Liver (tissue), 9 donors: Measurements from ENCODE around the gene EBPL. TPM values are rescaled to one million over a fixed set of nuclear protein-coding genes. Genes with fewer than 3 reads are reported as not detected.

Experiments
- DNase-seq: peaks from one replicate; pipeline ENCODE4 v3.0.0-alpha.2; 2017; ENCODE audit warnings: low spot score
- H3K27ac ChIP-seq, 2 donors: one replicate each; pipeline ENCODE4 v1.7.0; 2013; ENCODE audit warnings: inconsistent platforms in 2 of 2, low read length in 2 of 2, control low read depth in 1 of 2, low read depth in 1 of 2, mild to moderate bottlenecking in 1 of 2
- H3K27me3 ChIP-seq, 4 donors: one replicate each; pipeline versions ENCODE4 v1.6.1 to v1.7.0; 2013; ENCODE audit warnings: low read length in 3 of 4, inconsistent platforms in 1 of 4, mild to moderate bottlenecking in 1 of 4, moderate library complexity in 1 of 4; ENCODE audit not compliant: control insufficient read depth in 4 of 4, insufficient read depth in 4 of 4
- H3K36me3 ChIP-seq, 4 donors: one replicate each; pipeline versions ENCODE4 v1.6.1 to v1.7.0; 2013; ENCODE audit warnings: low read length in 3 of 4, mild to moderate bottlenecking in 3 of 4, low read depth in 1 of 4, moderate library complexity in 1 of 4; ENCODE audit not compliant: control insufficient read depth in 4 of 4, insufficient read depth in 3 of 4
- H3K4me1 ChIP-seq, 4 donors: one replicate each; pipeline versions ENCODE4 v1.6.1 to v1.7.0; 2013; ENCODE audit warnings: low read length in 3 of 4, mild to moderate bottlenecking in 3 of 4, moderate library complexity in 1 of 4; ENCODE audit not compliant: control insufficient read depth in 4 of 4, insufficient read depth in 4 of 4
- H3K4me3 ChIP-seq, 3 donors: one replicate each; pipeline versions ENCODE4 v1.6.1 to v1.7.0; 2013; ENCODE audit warnings: low read length in 3 of 3, control low read depth in 1 of 3, low read depth in 1 of 3, mild to moderate bottlenecking in 1 of 3
- H3K9ac ChIP-seq, 2 donors: one replicate each; pipeline ENCODE4 v1.7.0; 2013; ENCODE audit warnings: low read length in 2 of 2, mild to moderate bottlenecking in 2 of 2, moderate library complexity in 2 of 2, control low read depth in 1 of 2, low read depth in 1 of 2
- H3K9me3 ChIP-seq, 4 donors: one replicate each; pipeline versions ENCODE4 v1.6.1 to v1.7.0; 2013; ENCODE audit warnings: low read length in 3 of 4; ENCODE audit not compliant: control insufficient read depth in 4 of 4
- EGR1 ChIP-seq, 2 donors: IDR thresholded peaks; 2 replicates each; pipeline ENCODE4 v1.6.1; 2016 to 2018; ENCODE audit warnings: antibody characterized with exemption in 2 of 2, low read depth in 2 of 2
- FOXA1 ChIP-seq: IDR thresholded peaks from 2 replicates; pipeline ENCODE4 v1.6.1; 2016; ENCODE audit warnings: antibody characterized with exemption
- FOXA2 ChIP-seq: IDR thresholded peaks from 2 replicates; pipeline ENCODE4 v1.6.1; 2016; ENCODE audit warnings: antibody characterized with exemption
- GABPA ChIP-seq, 2 donors: IDR thresholded peaks in 1 of 2; conservative IDR thresholded peaks in 1 of 2; 2 replicates each; pipeline ENCODE4 v1.6.1; 2016; ENCODE audit warnings: antibody characterized with exemption in 2 of 2, mild to moderate bottlenecking in 1 of 2, moderate library complexity in 1 of 2
- HNF4A ChIP-seq, 2 donors: conservative IDR thresholded peaks; 2 replicates each; pipeline ENCODE4 v1.6.1; 2016; ENCODE audit warnings: antibody characterized with exemption in 2 of 2, mild to moderate bottlenecking in 2 of 2
- HNF4G ChIP-seq: IDR thresholded peaks from 2 replicates; pipeline ENCODE4 v1.6.1; 2016; ENCODE audit warnings: antibody characterized with exemption
- JUND ChIP-seq, 2 donors: IDR thresholded peaks; 2 replicates each; pipeline ENCODE4 v1.6.1; 2016; ENCODE audit warnings: antibody characterized with exemption in 2 of 2
- RAD21 ChIP-seq, 2 donors: IDR thresholded peaks; 2 replicates each; pipeline ENCODE4 v1.6.1; 2016; ENCODE audit warnings: antibody characterized with exemption in 2 of 2, mild to moderate bottlenecking in 2 of 2
- RXRA ChIP-seq, 2 donors: IDR thresholded peaks; 2 replicates each; pipeline ENCODE4 v1.6.1; 2017 to 2018; ENCODE audit warnings: antibody characterized with exemption in 2 of 2, mild to moderate bottlenecking in 1 of 2
- SP1 ChIP-seq: IDR thresholded peaks from 2 replicates; pipeline ENCODE4 v1.6.1; 2018; ENCODE audit warnings: antibody characterized with exemption, mild to moderate bottlenecking
- TAF1 ChIP-seq: conservative IDR thresholded peaks from 2 replicates; pipeline ENCODE4 v1.6.1; 2016; ENCODE audit warnings: antibody characterized with exemption, mild to moderate bottlenecking
- YY1 ChIP-seq: IDR thresholded peaks from 2 replicates; pipeline ENCODE4 v1.6.1; 2016; ENCODE audit warnings: antibody characterized with exemption, mild to moderate bottlenecking
- WGBS: extraction: QIAGEN DNeasy Blood & Tissue Kit; methylation state at CpG from one replicate; pipeline ENCODE4 v1.1.7; 2013; 5-methylcytosine and 5-hydroxymethylcytosine counted together
- polyA plus RNA-seq, 2 donors: library from polyadenylated mRNA; stranded (reverse) in 1 of 2; unstranded in 1 of 2; fragments of 200-250 nt in 1 of 2; fragments of >200 nt in 1 of 2; fragmentation: Nextera tagmentation in 1 of 2; extraction: Ambion mirVana in 1 of 2; gene quantifications; one replicate each; pipeline versions ENCODE4 v1.2.1 to v1.2.3, GENCODE V29; 2013 to 2015
- total RNA-seq, 2 donors: library from RNA; depleted of rRNA; stranded (reverse); fragments of >200 nt; gene quantifications; one replicate each; pipeline ENCODE4 v1.2.3, GENCODE V29; 2014
- TF ChIP-seq, protein P1 (sequence below): IDR thresholded peaks from 2 replicates; pipeline ENCODE4 v1.6.1; 2016; ENCODE audit warnings: antibody characterized with exemption
- TF ChIP-seq, protein P2 (sequence below): IDR thresholded peaks from 2 replicates; pipeline ENCODE4 v1.6.1; 2016; ENCODE audit warnings: antibody characterized with exemption
- TF ChIP-seq, protein P3 (sequence below): IDR thresholded peaks from 2 replicates; pipeline ENCODE4 v1.6.1; 2016; ENCODE audit warnings: antibody characterized with exemption, mild to moderate bottlenecking
- TF ChIP-seq, protein P4 (sequence below): IDR thresholded peaks from 2 replicates; pipeline ENCODE4 v1.6.1; 2016; ENCODE audit warnings: antibody characterized with exemption
- donor health status: healthy.
- donor health status: healthy.
- donor health status: healthy.
- donor health status: healthy.
- donor health status: healthy.

The EBPL gene
- total and polyA plus RNA-seq, 4 donors = 44.3 to 122 (median 50.7) TPM

DNA sequence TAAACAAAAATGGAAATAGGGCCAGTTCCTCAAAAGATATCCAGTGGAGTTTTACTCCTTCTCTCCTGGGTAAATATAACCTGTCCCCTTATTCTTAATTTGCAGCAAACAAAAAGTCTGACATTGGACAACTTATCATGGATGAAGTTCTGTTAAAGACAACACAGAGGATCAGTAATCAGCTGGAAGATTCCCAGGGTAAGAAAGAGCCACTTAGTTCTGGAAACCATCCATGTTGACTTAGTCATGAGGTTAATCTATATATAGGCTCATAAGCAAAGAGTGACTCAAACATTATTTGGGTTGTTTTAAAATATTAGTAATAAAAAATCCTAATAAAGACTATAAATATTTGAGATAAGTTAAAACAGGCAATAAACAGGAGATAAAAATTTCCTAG is 40.5 kb upstream of the EBPL start:
- Histone ChIP-seq H3K27ac (no peak overlapping the region), H3K4me3 (no peak overlapping the region), H3K4me1 (peaks cover 0 to 19% (median 6%) of the 10 kb centered on the region in 4 donors), H3K9ac (no peak overlapping the region), H3K36me3 (peaks cover 0 to 5% (median under 1%) of the 10 kb centered on the region in 4 donors), H3K9me3 (no peaks in the 10 kb centered on the region), H3K27me3 (no peaks in the 10 kb centered on the region)
- no peak for TF ChIP-seq HNF4A (conservative IDR thresholded peaks at IDR 0.05)
- TF ChIP-seq, protein P1, sequence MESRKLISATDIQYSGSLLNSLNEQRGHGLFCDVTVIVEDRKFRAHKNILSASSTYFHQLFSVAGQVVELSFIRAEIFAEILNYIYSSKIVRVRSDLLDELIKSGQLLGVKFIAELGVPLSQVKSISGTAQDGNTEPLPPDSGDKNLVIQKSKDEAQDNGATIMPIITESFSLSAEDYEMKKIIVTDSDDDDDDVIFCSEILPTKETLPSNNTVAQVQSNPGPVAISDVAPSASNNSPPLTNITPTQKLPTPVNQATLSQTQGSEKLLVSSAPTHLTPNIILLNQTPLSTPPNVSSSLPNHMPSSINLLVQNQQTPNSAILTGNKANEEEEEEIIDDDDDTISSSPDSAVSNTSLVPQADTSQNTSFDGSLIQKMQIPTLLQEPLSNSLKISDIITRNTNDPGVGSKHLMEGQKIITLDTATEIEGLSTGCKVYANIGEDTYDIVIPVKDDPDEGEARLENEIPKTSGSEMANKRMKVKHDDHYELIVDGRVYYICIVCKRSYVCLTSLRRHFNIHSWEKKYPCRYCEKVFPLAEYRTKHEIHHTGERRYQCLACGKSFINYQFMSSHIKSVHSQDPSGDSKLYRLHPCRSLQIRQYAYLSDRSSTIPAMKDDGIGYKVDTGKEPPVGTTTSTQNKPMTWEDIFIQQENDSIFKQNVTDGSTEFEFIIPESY = no peak
- TF ChIP-seq TAF1 = no peak
- TF ChIP-seq, protein P2, sequence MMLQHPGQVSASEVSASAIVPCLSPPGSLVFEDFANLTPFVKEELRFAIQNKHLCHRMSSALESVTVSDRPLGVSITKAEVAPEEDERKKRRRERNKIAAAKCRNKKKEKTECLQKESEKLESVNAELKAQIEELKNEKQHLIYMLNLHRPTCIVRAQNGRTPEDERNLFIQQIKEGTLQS = no peak
- no peak for TF ChIP-seq GABPA (IDR thresholded peaks at IDR 0.05 in 1 of 2, conservative IDR thresholded peaks at IDR 0.05 in 1 of 2)
- no peak for TF ChIP-seq RAD21 (IDR thresholded peaks at IDR 0.05)
- no peak for TF ChIP-seq EGR1 (IDR thresholded peaks at IDR 0.05; ENCODE audit: low read depth in 2 of 2)
- no peak for TF ChIP-seq SP1
- no peak for TF ChIP-seq RXRA (IDR thresholded peaks at IDR 0.05)
- no peak for TF ChIP-seq HNF4G
- no peak for DNase-seq

DNA sequence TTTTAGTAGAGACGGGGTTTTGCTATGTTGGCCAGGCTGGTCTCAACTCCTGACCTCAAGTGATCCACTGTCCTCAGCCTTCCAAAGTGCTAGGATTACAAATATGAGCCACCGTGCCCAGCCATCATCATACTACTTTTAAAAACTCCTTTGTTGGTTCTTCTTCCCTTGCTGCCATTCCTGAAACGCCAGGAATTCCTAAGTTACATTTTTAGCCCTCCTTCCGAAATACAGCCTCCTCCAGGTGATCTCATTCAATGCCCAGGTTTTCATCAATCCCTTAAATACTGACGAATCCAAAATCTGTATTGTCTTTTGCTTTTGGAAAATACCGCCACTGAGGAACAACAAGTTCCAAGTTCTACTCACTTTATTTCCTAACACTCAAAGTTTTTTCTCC is 25.3 kb upstream of the EBPL start:
- Histone ChIP-seq H3K4me3 (no peak overlapping the region), H3K4me1 (no peaks in the 10 kb centered on the region), H3K27me3 (no peaks in the 10 kb centered on the region), H3K9ac (no peak overlapping the region), H3K9me3 (peaks cover 0 to 5% (median 0%) of the 10 kb centered on the region in 4 donors), H3K27ac (no peak overlapping the region), H3K36me3 (peaks cover 3 to 24% (median 18%) of the 10 kb centered on the region in 4 donors)
- TF ChIP-seq JUND (IDR thresholded peaks at IDR 0.05) = no peak
- no peak for TF ChIP-seq HNF4A (conservative IDR thresholded peaks at IDR 0.05)
- no peak for TF ChIP-seq YY1
- TF ChIP-seq HNF4G = no peak
- TF ChIP-seq GABPA (IDR thresholded peaks at IDR 0.05 in 1 of 2, conservative IDR thresholded peaks at IDR 0.05 in 1 of 2) = no peak
- TF ChIP-seq, protein P3, sequence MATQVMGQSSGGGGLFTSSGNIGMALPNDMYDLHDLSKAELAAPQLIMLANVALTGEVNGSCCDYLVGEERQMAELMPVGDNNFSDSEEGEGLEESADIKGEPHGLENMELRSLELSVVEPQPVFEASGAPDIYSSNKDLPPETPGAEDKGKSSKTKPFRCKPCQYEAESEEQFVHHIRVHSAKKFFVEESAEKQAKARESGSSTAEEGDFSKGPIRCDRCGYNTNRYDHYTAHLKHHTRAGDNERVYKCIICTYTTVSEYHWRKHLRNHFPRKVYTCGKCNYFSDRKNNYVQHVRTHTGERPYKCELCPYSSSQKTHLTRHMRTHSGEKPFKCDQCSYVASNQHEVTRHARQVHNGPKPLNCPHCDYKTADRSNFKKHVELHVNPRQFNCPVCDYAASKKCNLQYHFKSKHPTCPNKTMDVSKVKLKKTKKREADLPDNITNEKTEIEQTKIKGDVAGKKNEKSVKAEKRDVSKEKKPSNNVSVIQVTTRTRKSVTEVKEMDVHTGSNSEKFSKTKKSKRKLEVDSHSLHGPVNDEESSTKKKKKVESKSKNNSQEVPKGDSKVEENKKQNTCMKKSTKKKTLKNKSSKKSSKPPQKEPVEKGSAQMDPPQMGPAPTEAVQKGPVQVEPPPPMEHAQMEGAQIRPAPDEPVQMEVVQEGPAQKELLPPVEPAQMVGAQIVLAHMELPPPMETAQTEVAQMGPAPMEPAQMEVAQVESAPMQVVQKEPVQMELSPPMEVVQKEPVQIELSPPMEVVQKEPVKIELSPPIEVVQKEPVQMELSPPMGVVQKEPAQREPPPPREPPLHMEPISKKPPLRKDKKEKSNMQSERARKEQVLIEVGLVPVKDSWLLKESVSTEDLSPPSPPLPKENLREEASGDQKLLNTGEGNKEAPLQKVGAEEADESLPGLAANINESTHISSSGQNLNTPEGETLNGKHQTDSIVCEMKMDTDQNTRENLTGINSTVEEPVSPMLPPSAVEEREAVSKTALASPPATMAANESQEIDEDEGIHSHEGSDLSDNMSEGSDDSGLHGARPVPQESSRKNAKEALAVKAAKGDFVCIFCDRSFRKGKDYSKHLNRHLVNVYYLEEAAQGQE = no peak
- TF ChIP-seq FOXA2 = no peak
- TF ChIP-seq SP1 = no peak
- no peak for TF ChIP-seq TAF1
- TF ChIP-seq, protein P2 = no peak
- TF ChIP-seq, protein P4, sequence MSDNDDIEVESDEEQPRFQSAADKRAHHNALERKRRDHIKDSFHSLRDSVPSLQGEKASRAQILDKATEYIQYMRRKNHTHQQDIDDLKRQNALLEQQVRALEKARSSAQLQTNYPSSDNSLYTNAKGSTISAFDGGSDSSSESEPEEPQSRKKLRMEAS = no peak
- no peak for TF ChIP-seq RAD21 (IDR thresholded peaks at IDR 0.05)
- TF ChIP-seq RXRA (IDR thresholded peaks at IDR 0.05) = no peak
- TF ChIP-seq, protein P1 = no peak
- TF ChIP-seq FOXA1 = no peak
- 98% methylated on average over 6 of the region's 6 CpGs for WGBS
- DNase-seq = no peak
